ENCODE data around the gene PSAPL1.

DNA sequence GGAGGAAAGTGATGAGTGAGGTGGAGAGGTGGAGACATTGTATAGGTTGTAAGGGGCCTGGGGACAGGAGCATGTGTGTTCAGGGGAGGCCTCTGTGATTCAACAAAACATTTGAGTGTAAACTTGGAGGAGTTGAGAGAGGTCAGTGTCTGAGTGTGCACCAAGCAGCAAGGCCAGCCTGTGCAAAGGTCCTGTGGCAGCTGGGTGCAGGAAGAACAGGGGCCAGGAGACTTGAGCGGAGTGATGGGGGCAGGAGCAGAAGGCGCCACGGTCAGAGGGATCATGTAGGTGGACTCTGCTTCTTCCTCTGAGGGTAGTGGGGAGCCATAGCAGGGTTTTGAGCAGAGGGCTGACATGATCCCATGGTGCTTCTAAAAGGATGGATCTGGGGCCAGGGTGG, 9.6 kb upstream of the PSAPL1 start:
- TF ChIP-seq CTCF (IDR thresholded peaks at IDR 0.05) (no peak), ATF2 (CRISPR knock-in tag; IDR thresholded peaks at IDR 0.05; ENCODE audit: borderline replicate concordance, low read depth) (no peak), NR1H2 (CRISPR knock-in tag; IDR thresholded peaks at IDR 0.05) (no peak), TCF7 (CRISPR knock-in tag; IDR thresholded peaks at IDR 0.05; ENCODE audit: low read depth) (no peak), NFYB (CRISPR knock-in tag; conservative IDR thresholded peaks at IDR 0.05; ENCODE audit: low read depth) (no peak), ZNF121 (CRISPR knock-in tag; IDR thresholded peaks at IDR 0.05) (no peak), ZNF232 (CRISPR knock-in tag; IDR thresholded peaks at IDR 0.05) (no peak), IRF2 (CRISPR knock-in tag; IDR thresholded peaks at IDR 0.05; ENCODE audit: borderline replicate concordance, low read depth) (no peak), CBFB (CRISPR knock-in tag; IDR thresholded peaks at IDR 0.05; ENCODE audit: low read depth) (no peak), GABPB1 (CRISPR knock-in tag; IDR thresholded peaks at IDR 0.05) (no peak)
- TF ChIP-seq, protein P1, sequence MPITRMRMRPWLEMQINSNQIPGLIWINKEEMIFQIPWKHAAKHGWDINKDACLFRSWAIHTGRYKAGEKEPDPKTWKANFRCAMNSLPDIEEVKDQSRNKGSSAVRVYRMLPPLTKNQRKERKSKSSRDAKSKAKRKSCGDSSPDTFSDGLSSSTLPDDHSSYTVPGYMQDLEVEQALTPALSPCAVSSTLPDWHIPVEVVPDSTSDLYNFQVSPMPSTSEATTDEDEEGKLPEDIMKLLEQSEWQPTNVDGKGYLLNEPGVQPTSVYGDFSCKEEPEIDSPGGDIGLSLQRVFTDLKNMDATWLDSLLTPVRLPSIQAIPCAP (CRISPR knock-in tag; IDR thresholded peaks at IDR 0.05): no peak
- TF ChIP-seq, protein P2, sequence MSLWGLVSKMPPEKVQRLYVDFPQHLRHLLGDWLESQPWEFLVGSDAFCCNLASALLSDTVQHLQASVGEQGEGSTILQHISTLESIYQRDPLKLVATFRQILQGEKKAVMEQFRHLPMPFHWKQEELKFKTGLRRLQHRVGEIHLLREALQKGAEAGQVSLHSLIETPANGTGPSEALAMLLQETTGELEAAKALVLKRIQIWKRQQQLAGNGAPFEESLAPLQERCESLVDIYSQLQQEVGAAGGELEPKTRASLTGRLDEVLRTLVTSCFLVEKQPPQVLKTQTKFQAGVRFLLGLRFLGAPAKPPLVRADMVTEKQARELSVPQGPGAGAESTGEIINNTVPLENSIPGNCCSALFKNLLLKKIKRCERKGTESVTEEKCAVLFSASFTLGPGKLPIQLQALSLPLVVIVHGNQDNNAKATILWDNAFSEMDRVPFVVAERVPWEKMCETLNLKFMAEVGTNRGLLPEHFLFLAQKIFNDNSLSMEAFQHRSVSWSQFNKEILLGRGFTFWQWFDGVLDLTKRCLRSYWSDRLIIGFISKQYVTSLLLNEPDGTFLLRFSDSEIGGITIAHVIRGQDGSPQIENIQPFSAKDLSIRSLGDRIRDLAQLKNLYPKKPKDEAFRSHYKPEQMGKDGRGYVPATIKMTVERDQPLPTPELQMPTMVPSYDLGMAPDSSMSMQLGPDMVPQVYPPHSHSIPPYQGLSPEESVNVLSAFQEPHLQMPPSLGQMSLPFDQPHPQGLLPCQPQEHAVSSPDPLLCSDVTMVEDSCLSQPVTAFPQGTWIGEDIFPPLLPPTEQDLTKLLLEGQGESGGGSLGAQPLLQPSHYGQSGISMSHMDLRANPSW (CRISPR knock-in tag; conservative IDR thresholded peaks at IDR 0.05; ENCODE audit: low read depth): no peak
- TF ChIP-seq, protein P3, sequence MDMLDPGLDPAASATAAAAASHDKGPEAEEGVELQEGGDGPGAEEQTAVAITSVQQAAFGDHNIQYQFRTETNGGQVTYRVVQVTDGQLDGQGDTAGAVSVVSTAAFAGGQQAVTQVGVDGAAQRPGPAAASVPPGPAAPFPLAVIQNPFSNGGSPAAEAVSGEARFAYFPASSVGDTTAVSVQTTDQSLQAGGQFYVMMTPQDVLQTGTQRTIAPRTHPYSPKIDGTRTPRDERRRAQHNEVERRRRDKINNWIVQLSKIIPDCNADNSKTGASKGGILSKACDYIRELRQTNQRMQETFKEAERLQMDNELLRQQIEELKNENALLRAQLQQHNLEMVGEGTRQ (CRISPR knock-in tag; IDR thresholded peaks at IDR 0.05): no peak
